Measurements from ENCODE around the gene CNOT2. TPM values are rescaled to one million over a fixed set of nuclear protein-coding genes. Genes with fewer than 3 reads are reported as not detected.

Gene CNOT2
- total RNA-seq, 1 experiment from 2014 or later = 64.7 TPM

GRCh38 chr12:70327541-70327940 lies 84.3 kb downstream of the CNOT2 start:
- ChIA-PET CTCF (interaction anchor here (1.2 kb wide), 1 partner anchor 427 kb away, joined by 4 read pairs; no protein-coding TSS in a partner anchor), POLR2A (no interaction called here)
- no peak for ATAC-seq
- DNase-seq (ENCODE audit: low spot score) = no peak
- Mint-ChIP-seq H3K27me3 (ENCODE audit: low read depth) (no peaks in the 10 kb centered on the region), H3K36me3 (no peaks in the 10 kb centered on the region), H3K4me3 (no peak overlapping the region), H3K27ac (peak overlapping the region; percentile 19), H3K9me3 (no peaks in the 10 kb centered on the region; the same call in 1 of the 2 replicates), H3K4me1 (peaks cover 39% of the 10 kb centered on the region)
- TF ChIP-seq NR2C2 (CRISPR knock-in tag; IDR thresholded peaks at IDR 0.05) (no peak), ZNF671 (CRISPR knock-in tag; IDR thresholded peaks at IDR 0.05) (no peak), RELA (CRISPR knock-in tag; IDR thresholded peaks at IDR 0.05; ENCODE audit: borderline replicate concordance) (no peak), ZSCAN18 (CRISPR knock-in tag; IDR thresholded peaks at IDR 0.05) (no peak), IRF1 (CRISPR knock-in tag; IDR thresholded peaks at IDR 0.05) (no peak), EMX1 (CRISPR knock-in tag; IDR thresholded peaks at IDR 0.05) (no peak), ZNF532 (CRISPR knock-in tag; IDR thresholded peaks at IDR 0.05; ENCODE audit: borderline replicate concordance) (no peak)

- Mint-ChIP-seq H3K4me3 (no peak overlapping the region), H3K4me1 (peaks cover 53% of the 10 kb centered on the region), H3K27ac (no peak overlapping the region), H3K36me3 (no peaks in the 10 kb centered on the region), H3K9me3 (no peaks in the 10 kb centered on the region; the same call in 1 of the 2 replicates), H3K27me3 (ENCODE audit: low read depth) (no peaks in the 10 kb centered on the region)
- DNase-seq (ENCODE audit: low spot score) (no peak), ATAC-seq (no peak)
- POLR2A ChIA-PET = no interaction called here
- CTCF ChIA-PET = no interaction called here
- TF ChIP-seq ZMAT4 (CRISPR knock-in tag; IDR thresholded peaks at IDR 0.05) = no peak
- TF ChIP-seq CDX4 (CRISPR knock-in tag; IDR thresholded peaks at IDR 0.05; ENCODE audit: borderline replicate concordance) = no peak
- TF ChIP-seq FOXJ3 (CRISPR knock-in tag; IDR thresholded peaks at IDR 0.05; ENCODE audit: borderline replicate concordance) = no peak
- no peak for TF ChIP-seq ZNF671 (CRISPR knock-in tag; IDR thresholded peaks at IDR 0.05)
- no peak for TF ChIP-seq SOX15 (CRISPR knock-in tag; IDR thresholded peaks at IDR 0.05)
- TF ChIP-seq ZNF232 (CRISPR knock-in tag; IDR thresholded peaks at IDR 0.05) = no peak
- TF ChIP-seq USF2 (CRISPR knock-in tag; IDR thresholded peaks at IDR 0.05) = no peak
- no peak for TF ChIP-seq ZNF263 (CRISPR knock-in tag; IDR thresholded peaks at IDR 0.05; ENCODE audit: low read depth)
- TF ChIP-seq AR (CRISPR knock-in tag; IDR thresholded peaks at IDR 0.05) = no peak
- no peak for TF ChIP-seq FOXP4 (CRISPR knock-in tag; IDR thresholded peaks at IDR 0.05)
- no peak for TF ChIP-seq ZNF423 (CRISPR knock-in tag; IDR thresholded peaks at IDR 0.05)
These were observed 86.5 kb downstream of the CNOT2 start for GRCh38 chr12:70329728-70330127.
